Spleen (tissue), 7 donors: ENCODE data around the gene RALGDS.

Experiments used
- CTCF ChIP-seq, 11 experiments: fragments of 200-600 bp in 7 of 11; fragments of 450-650 bp in 4 of 11; sonication (generic) in 4 of 11; IDR thresholded peaks in 8 of 11; conservative IDR thresholded peaks in 3 of 11; 1 replicate in 7 of 11; 2 replicates in 4 of 11; pipeline versions ENCODE4 v1.4.0 to v1.8.0; 2016 to 2021; ENCODE audit warnings: antibody characterized with exemption in 11 of 11, inconsistent platforms in 4 of 11, mild to moderate bottlenecking in 1 of 11
- POLR2A ChIP-seq, 3 donors: fragments of 450-650 bp; IDR thresholded peaks; one replicate each; pipeline ENCODE4 v1.5.1; 2017; ENCODE audit warnings: antibody characterized with exemption in 3 of 3, mild to moderate bottlenecking in 1 of 3
- POLR2AphosphoS5 ChIP-seq, 3 donors: sonication (generic); formaldehyde crosslinking; IDR thresholded peaks; one replicate each; pipeline ENCODE4 v1.5.1; 2017; ENCODE audit warnings: antibody characterized with exemption in 3 of 3
- donor health status: DM: no; HTN: no; CAD: no; lungs with moderate emphysema.
- donor health status: DM: no; HTN: no; CAD: no.
- donor health status: DM: no; HTN: no; CAD: no.

DNA sequence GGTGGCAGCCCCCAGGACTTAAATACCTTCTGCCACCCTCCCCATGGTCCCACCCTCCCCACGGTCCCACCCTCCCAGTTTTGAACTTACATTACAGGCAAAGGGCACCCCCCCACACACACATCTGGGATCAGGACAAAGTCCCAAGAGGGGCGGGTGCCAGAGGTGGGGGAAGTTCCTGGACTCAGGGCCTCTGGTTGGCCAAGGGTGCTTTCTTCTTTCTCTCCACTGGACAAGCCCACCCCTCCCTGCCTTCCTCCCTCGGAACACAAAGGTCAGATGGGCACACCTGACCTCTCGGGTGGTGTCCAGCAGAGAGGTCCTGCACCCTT lies 19.1 kb upstream of the RALGDS start:
- TF ChIP-seq CTCF (IDR thresholded peaks at IDR 0.05 in 8 of 11, conservative IDR thresholded peaks at IDR 0.05 in 3 of 11) (no peak), POLR2AphosphoS5 (IDR thresholded peaks at IDR 0.05) (no peak), POLR2A (IDR thresholded peaks at IDR 0.05) (no peak)
